ENCODE results near the gene NOL12. TPM values are rescaled to one million over a fixed set of nuclear protein-coding genes. Genes with fewer than 3 reads are reported as not detected.

The NOL12 gene
- total RNA-seq, 1 experiment from 2014 or later, result 44.3 TPM

DNA sequence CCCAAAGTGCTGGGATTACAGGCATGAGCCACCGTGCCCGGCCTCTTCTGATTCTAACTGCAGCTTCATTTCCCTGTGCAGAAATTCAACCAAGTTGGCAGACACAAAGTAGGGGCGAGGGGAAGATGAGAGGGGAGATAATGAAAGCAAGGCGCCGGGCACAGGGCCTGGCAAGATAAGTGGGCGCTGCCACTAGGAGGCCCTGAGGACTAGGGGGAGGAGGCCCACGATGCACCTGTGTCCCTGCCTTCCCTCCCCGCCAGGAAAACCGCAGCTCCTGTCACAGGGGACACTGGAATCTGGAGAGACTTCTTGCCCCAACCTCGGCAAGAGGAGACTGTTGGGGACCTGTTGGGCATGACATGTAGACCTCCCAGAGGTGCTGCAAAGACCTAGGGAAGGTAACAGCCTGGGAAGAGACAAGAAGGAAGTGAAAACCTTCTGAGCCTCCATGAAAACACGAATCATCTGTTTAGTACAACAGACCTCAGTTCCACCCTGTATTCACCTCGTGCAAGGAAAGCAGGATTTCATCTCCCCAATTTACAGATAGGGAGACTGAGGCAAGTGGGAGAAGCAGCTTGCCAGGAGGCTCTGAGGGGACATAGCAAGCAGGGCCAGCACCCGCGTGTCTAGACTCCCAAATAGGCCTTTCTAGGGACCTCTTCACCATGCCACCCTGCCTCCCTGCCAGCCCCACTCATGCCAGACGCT, 13.8 kb upstream of the NOL12 start:
- H3K36me3 ChIP-seq (ENCODE audit: low read depth), result no peaks in the 10 kb centered on the region
- no peaks in the 10 kb centered on the region for H3K27me3 ChIP-seq (ENCODE audit: insufficient read depth, low read depth)
- no peak overlapping the region for H3K4me3 ChIP-seq
- H2AFZ ChIP-seq, result no peak overlapping the region
- no peak for DNase-seq
- no TSS peak for BruUV-seq (replicated peaks)
- intact Hi-C loops (cut with micrococcal nuclease; ENCODE audit: unreplicated experiment), result loop anchor here (10.0 kb wide), 1 partner anchor 128 kb away; no protein-coding TSS in a partner anchor
- H4K20me1 ChIP-seq (ENCODE audit: insufficient read depth), result no peaks in the 10 kb centered on the region
- no peak overlapping the region for H3K4me2 ChIP-seq
- no peaks in the 10 kb centered on the region for H3K9me3 ChIP-seq (ENCODE audit: insufficient read depth, low read depth)
- H3K4me1 ChIP-seq (replicated peaks; ENCODE audit: insufficient read depth), result peaks cover 41% of the 10 kb centered on the region
- H3K27ac ChIP-seq, result no peak overlapping the region
- no peak for TF ChIP-seq CTCF (conservative IDR thresholded peaks at IDR 0.05)
- no peak for TF ChIP-seq EZH2 (IDR thresholded peaks at IDR 0.05; ENCODE audit: low read depth)
- ChIA-PET CTCF (interaction anchor here (0.6 kb wide), 1 partner anchor 127 kb away, joined by 6 read pairs; no protein-coding TSS in a partner anchor), POLR2A (ENCODE audit: unreplicated experiment) (interaction anchor here (0.6 to 0.7 kb wide), 2 partner anchors 10 to 24 kb away, joined by 3 to 5 read pairs; no protein-coding TSS in a partner anchor)
- peaks cover 50% of the 10 kb centered on the region for H3F3A ChIP-seq (ENCODE audit: insufficient read depth, low read depth)
- no peaks in the 10 kb centered on the region for H3K9me2 ChIP-seq (ENCODE audit: insufficient read depth)
- H3K79me2 ChIP-seq (ENCODE audit: low read depth), result 0 out of 2 replicates have a peak, but pooled peaks cover 3% of the 10 kb centered on the region

DNA sequence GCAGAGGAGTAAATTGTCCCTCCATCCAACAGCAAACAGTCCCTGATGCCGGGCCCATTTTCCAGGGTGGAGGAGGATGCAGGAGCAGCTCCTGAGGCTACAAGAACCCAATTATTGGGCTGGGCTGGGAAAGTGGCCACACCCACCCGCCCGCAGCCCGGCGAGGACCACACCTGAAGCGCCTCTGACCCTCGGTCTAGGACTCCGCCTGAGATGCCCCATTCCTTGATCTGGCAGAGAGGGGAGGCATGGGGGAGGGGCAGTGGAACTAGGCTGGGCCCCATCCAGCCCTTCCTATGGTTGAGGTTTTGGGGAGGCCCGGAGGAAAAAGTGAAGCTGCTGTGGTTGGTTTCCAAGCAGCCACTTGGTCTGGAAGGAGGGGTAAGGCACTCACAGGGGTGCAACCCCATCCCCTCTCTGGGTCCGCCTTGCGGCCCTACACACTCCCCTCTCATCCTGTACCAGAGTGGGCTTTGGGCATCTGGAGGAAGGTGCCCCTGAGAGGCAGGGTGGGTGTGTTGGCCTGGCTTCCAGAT, 13.2 kb upstream of the NOL12 start:
- Histone ChIP-seq H3K36me3 (ENCODE audit: low read depth) (no peaks in the 10 kb centered on the region), H3K27me3 (ENCODE audit: insufficient read depth, low read depth) (no peaks in the 10 kb centered on the region), H2AFZ (no peak overlapping the region), H3K79me2 (ENCODE audit: low read depth) (no peaks in the 10 kb centered on the region), H3K4me3 (no peak overlapping the region), H3K4me1 (replicated peaks; ENCODE audit: insufficient read depth) (peaks cover 43% of the 10 kb centered on the region), H4K20me1 (ENCODE audit: insufficient read depth) (no peaks in the 10 kb centered on the region), H3K27ac (no peak overlapping the region), H3F3A (ENCODE audit: insufficient read depth, low read depth) (peaks cover 46% of the 10 kb centered on the region), H3K4me2 (no peak overlapping the region), H3K9me2 (ENCODE audit: insufficient read depth) (no peaks in the 10 kb centered on the region), H3K9me3 (ENCODE audit: insufficient read depth, low read depth) (no peaks in the 10 kb centered on the region)
- no TSS peak for BruUV-seq (replicated peaks)
- POLR2A ChIA-PET (ENCODE audit: unreplicated experiment), result no interaction called here
- TF ChIP-seq EZH2 (IDR thresholded peaks at IDR 0.05; ENCODE audit: low read depth) (no peak), CTCF (conservative IDR thresholded peaks at IDR 0.05) (no peak)
- intact Hi-C loops (cut with micrococcal nuclease; ENCODE audit: unreplicated experiment), result loop anchor here (10.0 kb wide), 1 partner anchor 128 kb away; no protein-coding TSS in a partner anchor
- no peak for DNase-seq
- CTCF ChIA-PET, result no interaction called here

GRCh38 chr22:37674248-37674647, 11.9 kb upstream of the NOL12 start:
- H2AFZ ChIP-seq, result no peak overlapping the region
- peak overlapping the region; percentile 88 for H3K4me2 ChIP-seq
- H3K27ac ChIP-seq, result peak overlapping the region; percentile 27; the same call in 1 of the 2 replicates

More at GRCh38 chr22:37674248-37674647, 11.9 kb upstream of the NOL12 start:
- peaks cover 46% of the 10 kb centered on the region for H3K4me1 ChIP-seq (replicated peaks; ENCODE audit: insufficient read depth)
- TF ChIP-seq EZH2 (IDR thresholded peaks at IDR 0.05; ENCODE audit: low read depth) (no peak), CTCF (conservative IDR thresholded peaks at IDR 0.05) (no peak)
- BruUV-seq (replicated peaks), result no TSS peak
- no peaks in the 10 kb centered on the region for H3K79me2 ChIP-seq (ENCODE audit: low read depth)
- H3K27me3 ChIP-seq (ENCODE audit: insufficient read depth, low read depth), result no peaks in the 10 kb centered on the region
- H3K36me3 ChIP-seq (ENCODE audit: low read depth), result no peaks in the 10 kb centered on the region
- H4K20me1 ChIP-seq (ENCODE audit: insufficient read depth), result no peaks in the 10 kb centered on the region
- H3F3A ChIP-seq (ENCODE audit: insufficient read depth, low read depth), result peaks cover 37% of the 10 kb centered on the region
- H3K9me3 ChIP-seq (ENCODE audit: insufficient read depth, low read depth), result no peaks in the 10 kb centered on the region
- intact Hi-C loops (cut with micrococcal nuclease; ENCODE audit: unreplicated experiment), result loop anchor here (10.0 kb wide), 1 partner anchor 129 kb away; no protein-coding TSS in a partner anchor
- H3K4me3 ChIP-seq, result no peak overlapping the region
- ChIA-PET CTCF (interaction anchor here (0.6 kb wide), 1 partner anchor 57 kb away, joined by 4 read pairs; no protein-coding TSS in a partner anchor), POLR2A (ENCODE audit: unreplicated experiment) (no interaction called here)
- DNase-seq, result no peak
- no peaks in the 10 kb centered on the region for H3K9me2 ChIP-seq (ENCODE audit: insufficient read depth)
